Mesenchymal stem cell (in vitro differentiated cells and primary cell): Measurements from ENCODE around the gene TLR7.

Source experiments
- DNase-seq: peaks from one replicate; pipeline ENCODE4 v3.0.0-alpha.2; 2013
- H2AFZ ChIP-seq: one replicate; pipeline ENCODE4 v1.6.1; 2013; ENCODE audit warnings: low read depth, mild to moderate bottlenecking, control low read depth, inconsistent platforms, low read length, moderate library complexity
- H2AK5ac ChIP-seq: 2 replicates; pipeline ENCODE4 v1.6.1; 2013; ENCODE audit warnings: low read length, moderate library complexity, mild to moderate bottlenecking, inconsistent platforms; ENCODE audit not compliant: severe bottlenecking
- H2BK120ac ChIP-seq: one replicate; pipeline ENCODE4 v1.6.1; 2013; ENCODE audit warnings: low read depth, mild to moderate bottlenecking, inconsistent platforms, low read length, moderate library complexity
- H2BK12ac ChIP-seq, 2 experiments: one replicate each; pipeline ENCODE4 v1.6.1; 2013; ENCODE audit warnings: inconsistent platforms in 2 of 2, low read length in 2 of 2, mild to moderate bottlenecking in 2 of 2, moderate library complexity in 2 of 2, control low read depth in 1 of 2
- H2BK15ac ChIP-seq: one replicate; pipeline ENCODE4 v1.6.1; 2013; ENCODE audit warnings: mild to moderate bottlenecking, low read depth, inconsistent platforms; ENCODE audit not compliant: poor library complexity, severe bottlenecking
- H2BK5ac ChIP-seq: 2 replicates; pipeline ENCODE4 v1.6.1; 2013; ENCODE audit warnings: low read depth, mild to moderate bottlenecking, low read length, control low read depth, inconsistent platforms; ENCODE audit not compliant: poor library complexity, severe bottlenecking
- H3K14ac ChIP-seq, 2 experiments: one replicate each; pipeline ENCODE4 v1.6.1; 2013; ENCODE audit warnings: inconsistent platforms in 2 of 2, low read length in 2 of 2, control low read depth in 1 of 2, mild to moderate bottlenecking in 1 of 2, moderate library complexity in 1 of 2
- H3K18ac ChIP-seq, 2 experiments: one replicate each; pipeline ENCODE4 v1.6.1; 2013; ENCODE audit warnings: inconsistent platforms in 2 of 2, low read length in 2 of 2, control low read depth in 1 of 2, low read depth in 1 of 2, mild to moderate bottlenecking in 1 of 2
- H3K23ac ChIP-seq, 2 experiments: one replicate each; pipeline ENCODE4 v1.6.1; 2013; ENCODE audit warnings: inconsistent platforms in 2 of 2, low read length in 2 of 2, mild to moderate bottlenecking in 2 of 2, moderate library complexity in 2 of 2, control low read depth in 1 of 2
- H3K27ac ChIP-seq: 2 replicates; pipeline ENCODE4 v1.5.1; 2013; ENCODE audit warnings: mild to moderate bottlenecking, moderate library complexity, low read length, control low read depth, inconsistent platforms; ENCODE audit not compliant: poor library complexity, severe bottlenecking
- H3K27me3 ChIP-seq, 2 experiments: 2 replicates each; pipeline versions ENCODE4 v1.6.1 to v1.7.0; 2013; ENCODE audit warnings: low read length in 2 of 2, mild to moderate bottlenecking in 2 of 2, moderate library complexity in 2 of 2, control low read depth in 1 of 2, inconsistent platforms in 1 of 2; ENCODE audit not compliant: control insufficient read depth in 1 of 2, insufficient read depth in 1 of 2
- H3K36me3 ChIP-seq, 2 experiments: 2 replicates each; pipeline versions ENCODE4 v1.6.1 to v1.7.0; 2013; ENCODE audit warnings: low read length in 2 of 2, control low read depth in 1 of 2, inconsistent platforms in 1 of 2, low read depth in 1 of 2, mild to moderate bottlenecking in 1 of 2; ENCODE audit not compliant: insufficient read depth in 2 of 2, control insufficient read depth in 1 of 2
- H3K4ac ChIP-seq, 2 experiments: one replicate each; pipeline ENCODE4 v1.6.1; 2013; ENCODE audit warnings: inconsistent platforms in 2 of 2, low read length in 2 of 2, mild to moderate bottlenecking in 2 of 2, moderate library complexity in 2 of 2, control low read depth in 1 of 2, low read depth in 1 of 2
- H3K4me1 ChIP-seq: 2 replicates; pipeline ENCODE4 v1.6.1; 2013; ENCODE audit warnings: low read depth, low read length, control low read depth; ENCODE audit not compliant: control insufficient read depth, insufficient read depth
- H3K4me2 ChIP-seq: 2 replicates; pipeline ENCODE4 v1.6.1; 2013; ENCODE audit warnings: low read length, mild to moderate bottlenecking, inconsistent platforms; ENCODE audit not compliant: poor library complexity, severe bottlenecking
- H3K4me3 ChIP-seq, 2 experiments: 2 replicates each; pipeline versions ENCODE4 v1.5.1 to v1.7.0; 2013; ENCODE audit warnings: low read length in 2 of 2, mild to moderate bottlenecking in 2 of 2, control low read depth in 1 of 2, low read depth in 1 of 2; ENCODE audit not compliant: insufficient read depth in 1 of 2
- H3K79me1 ChIP-seq: replicated peaks from 2 replicates; pipeline ENCODE4 v1.6.1; 2013; ENCODE audit warnings: mild to moderate bottlenecking, control low read depth, low read length, inconsistent platforms; ENCODE audit not compliant: poor library complexity, severe bottlenecking
- H3K9ac ChIP-seq: 2 replicates; pipeline ENCODE4 v1.7.0; 2013; ENCODE audit warnings: mild to moderate bottlenecking, low read length, moderate library complexity
- H3K9me3 ChIP-seq: 2 replicates; pipeline ENCODE4 v1.7.0; 2013; ENCODE audit warnings: mild to moderate bottlenecking, low read length; ENCODE audit not compliant: control insufficient read depth
- H4K8ac ChIP-seq: one replicate; pipeline ENCODE4 v1.6.1; 2013; ENCODE audit warnings: inconsistent platforms, mild to moderate bottlenecking, low read length, moderate library complexity
- H4K91ac ChIP-seq: one replicate; pipeline ENCODE4 v1.6.1; 2013; ENCODE audit warnings: mild to moderate bottlenecking, low read length, inconsistent platforms
- WGBS: methylation state at CpG from one replicate; pipeline ENCODE4 v1.1.7; 2013; ENCODE audit warnings: mixed read lengths; 5-methylcytosine and 5-hydroxymethylcytosine counted together

Gene TLR7

GRCh38 chrX:12930150-12930549 is 63.3 kb downstream of the TLR7 start:
- Histone ChIP-seq H2BK5ac (no peak overlapping the region), H2BK15ac (no peak overlapping the region), H3K4me3 (no peak overlapping the region), H3K36me3 (no peaks in the 10 kb centered on the region), H3K23ac (no peak overlapping the region), H2BK12ac (no peak overlapping the region), H4K91ac (no peak overlapping the region), H3K27me3 (peaks cover 0 to 4% of the 10 kb centered on the region in 2 experiments), H3K4me1 (no peaks in the 10 kb centered on the region), H3K4me2 (no peak overlapping the region), H3K9me3 (peaks cover 15% of the 10 kb centered on the region), H3K14ac (no peak overlapping the region), H3K4ac (no peak overlapping the region), H3K9ac (no peak overlapping the region), H2BK120ac (no peak overlapping the region), H3K79me1 (no peaks in the 10 kb centered on the region), H3K27ac (no peak overlapping the region), H2AK5ac (no peak overlapping the region), H3K18ac (no peak overlapping the region), H4K8ac (no peak overlapping the region), H2AFZ (no peak overlapping the region)
- DNase-seq, result no peak
- no CpG with 5 or more reads among the region's 2 CpGs for WGBS

GRCh38 chrX:12932244-12932643 is 65.4 kb downstream of the TLR7 start:
- peaks cover 16% of the 10 kb centered on the region for H3K9me3 ChIP-seq
- no peak overlapping the region for H2BK15ac ChIP-seq
- no peaks in the 10 kb centered on the region for H3K79me1 ChIP-seq
- no CpG with 5 or more reads among the region's 1 CpG for WGBS
- H3K4ac ChIP-seq, result no peak overlapping the region
- no peak overlapping the region for H3K4me2 ChIP-seq
- H3K4me3 ChIP-seq, result no peak overlapping the region
- H2BK12ac ChIP-seq, result no peak overlapping the region
- no peak overlapping the region for H3K18ac ChIP-seq
- H3K23ac ChIP-seq, result no peak overlapping the region
- no peak overlapping the region for H3K14ac ChIP-seq
- no peaks in the 10 kb centered on the region for H3K36me3 ChIP-seq
- no peak overlapping the region for H3K9ac ChIP-seq
- no peak overlapping the region for H4K91ac ChIP-seq
- no peak overlapping the region for H2BK120ac ChIP-seq
- no peak for DNase-seq
- H4K8ac ChIP-seq, result no peak overlapping the region
- H2BK5ac ChIP-seq, result no peak overlapping the region
- H3K27me3 ChIP-seq, result peaks cover 0 to 4% of the 10 kb centered on the region in 2 experiments
- no peak overlapping the region for H2AFZ ChIP-seq
- no peaks in the 10 kb centered on the region for H3K4me1 ChIP-seq
- H3K27ac ChIP-seq, result no peak overlapping the region
- no peak overlapping the region for H2AK5ac ChIP-seq

GRCh38 chrX:12934850-12935249 is 68.0 kb downstream of the TLR7 start:
- Histone ChIP-seq H3K23ac (no peak overlapping the region), H3K4ac (no peak overlapping the region), H2AK5ac (no peak overlapping the region), H4K8ac (no peak overlapping the region), H4K91ac (no peak overlapping the region), H3K14ac (no peak overlapping the region), H3K9ac (no peak overlapping the region), H3K4me2 (no peak overlapping the region), H3K4me1 (no peaks in the 10 kb centered on the region), H3K27me3 (peaks cover 0 to 4% of the 10 kb centered on the region in 2 experiments), H3K27ac (no peak overlapping the region), H3K4me3 (no peak overlapping the region), H2BK12ac (no peak overlapping the region), H3K18ac (no peak overlapping the region), H3K36me3 (no peaks in the 10 kb centered on the region), H2BK5ac (no peak overlapping the region), H3K9me3 (peaks cover 16% of the 10 kb centered on the region), H2AFZ (no peak overlapping the region), H2BK15ac (no peak overlapping the region), H3K79me1 (no peaks in the 10 kb centered on the region), H2BK120ac (no peak overlapping the region)
- 92% methylated on average over 5 of the region's 5 CpGs for WGBS
- no peak for DNase-seq

GRCh38 chrX:12936947-12937346 is 70.1 kb downstream of the TLR7 start:
- H4K91ac ChIP-seq, result no peak overlapping the region
- no peak overlapping the region for H4K8ac ChIP-seq
- H3K4me1 ChIP-seq, result no peaks in the 10 kb centered on the region
- H2BK12ac ChIP-seq, result no peak overlapping the region
- no peak overlapping the region for H3K18ac ChIP-seq
- no peak overlapping the region for H2BK5ac ChIP-seq
- H3K23ac ChIP-seq, result no peak overlapping the region
- no peak overlapping the region for H2AK5ac ChIP-seq
- no peak overlapping the region for H3K27ac ChIP-seq
- no peak overlapping the region for H3K4ac ChIP-seq
- no CpG with 5 or more reads among the region's 1 CpG for WGBS
- DNase-seq, result no peak
- H3K4me3 ChIP-seq, result no peak overlapping the region
- H3K36me3 ChIP-seq, result no peaks in the 10 kb centered on the region
- no peaks in the 10 kb centered on the region for H3K79me1 ChIP-seq
- H3K14ac ChIP-seq, result no peak overlapping the region
- H3K27me3 ChIP-seq, result peaks cover 0 to 4% of the 10 kb centered on the region in 2 experiments
- peaks cover 13% of the 10 kb centered on the region for H3K9me3 ChIP-seq
- no peak overlapping the region for H3K4me2 ChIP-seq
- no peak overlapping the region for H2BK120ac ChIP-seq
- no peak overlapping the region for H2BK15ac ChIP-seq
- H2AFZ ChIP-seq, result no peak overlapping the region
- no peak overlapping the region for H3K9ac ChIP-seq
